ENCODE measurements around the gene FOXP1.

Gene FOXP1

GRCh38 chr3:70919091-70919490 lies 664.4 kb downstream of the FOXP1 start:
- DNase-seq = no peak

GRCh38 chr3:70916375-70917055 lies 667.0 kb downstream of the FOXP1 start:
- DNase-seq = no peak

GRCh38 chr3:70914862-70915261 lies 668.7 kb downstream of the FOXP1 start:
- DNase-seq = no peak

GRCh38 chr3:70911719-70912118 lies 671.8 kb downstream of the FOXP1 start:
- DNase-seq = no peak

- no peak for DNase-seq
Observed at GRCh38 chr3:70905491-70905890, 678.0 kb downstream of the FOXP1 start.
